Measurements from ENCODE around the gene PPP1CA.
"Not testable (repeated sequence)": the region's sequence is repeated elsewhere in the genome, so short reads cannot be mapped to it uniquely, and the experiment has no call there.

Gene PPP1CA

GRCh38 chr11:67416416-67417335, 15.0 kb upstream of the PPP1CA start:
- DNase-seq: no peak

DNA sequence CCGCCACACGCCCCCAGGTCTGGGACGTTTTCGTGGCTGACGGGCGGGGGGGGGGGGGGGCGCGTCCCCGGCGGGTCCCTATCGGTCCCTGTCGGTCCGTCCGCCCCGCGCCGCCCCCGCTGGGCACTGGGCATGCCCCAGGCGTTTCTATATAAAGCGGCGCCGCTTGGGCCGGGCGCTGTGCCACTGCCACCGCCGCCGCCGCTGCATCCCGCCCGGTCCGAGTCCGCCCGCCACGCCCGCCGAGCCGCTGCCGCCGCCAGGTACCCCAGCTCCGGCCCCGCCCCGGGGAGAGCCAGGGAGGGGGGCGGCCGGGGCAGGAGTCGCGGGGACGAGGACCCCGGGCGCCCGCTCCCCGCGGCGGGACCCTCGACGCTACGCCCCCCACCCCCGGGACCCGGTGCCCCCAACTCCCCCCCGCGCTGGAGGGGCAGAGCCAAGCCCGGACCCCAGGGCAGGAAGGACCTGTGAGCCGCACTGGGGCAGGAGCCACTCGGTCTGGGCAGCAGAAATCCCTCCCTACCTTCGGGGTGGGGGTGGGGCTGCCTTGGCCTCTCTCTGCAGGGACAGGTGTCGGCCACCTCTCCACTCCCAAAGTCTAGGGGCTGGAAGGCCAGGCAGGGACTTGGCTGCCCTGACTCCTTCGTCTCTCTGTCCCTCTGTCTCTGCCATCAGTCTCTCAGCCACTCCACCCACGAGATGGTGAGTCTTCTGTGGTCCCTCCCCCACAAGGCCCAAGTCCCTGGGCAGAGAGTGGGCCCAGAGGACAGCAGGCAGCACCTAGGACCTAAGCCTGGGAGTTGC, 14.0 kb upstream of the PPP1CA start, which contains the start of gene CARNS1:
Gene CARNS1 (plus strand): TSS at position 178 of the 804 bp plus-strand sequence. CDS start 522 bp downstream, at position 700.
- DNase-seq: no peak

GRCh38 chr11:67413266-67413849, 11.7 kb upstream of the PPP1CA start:
- no peak for DNase-seq

DNA sequence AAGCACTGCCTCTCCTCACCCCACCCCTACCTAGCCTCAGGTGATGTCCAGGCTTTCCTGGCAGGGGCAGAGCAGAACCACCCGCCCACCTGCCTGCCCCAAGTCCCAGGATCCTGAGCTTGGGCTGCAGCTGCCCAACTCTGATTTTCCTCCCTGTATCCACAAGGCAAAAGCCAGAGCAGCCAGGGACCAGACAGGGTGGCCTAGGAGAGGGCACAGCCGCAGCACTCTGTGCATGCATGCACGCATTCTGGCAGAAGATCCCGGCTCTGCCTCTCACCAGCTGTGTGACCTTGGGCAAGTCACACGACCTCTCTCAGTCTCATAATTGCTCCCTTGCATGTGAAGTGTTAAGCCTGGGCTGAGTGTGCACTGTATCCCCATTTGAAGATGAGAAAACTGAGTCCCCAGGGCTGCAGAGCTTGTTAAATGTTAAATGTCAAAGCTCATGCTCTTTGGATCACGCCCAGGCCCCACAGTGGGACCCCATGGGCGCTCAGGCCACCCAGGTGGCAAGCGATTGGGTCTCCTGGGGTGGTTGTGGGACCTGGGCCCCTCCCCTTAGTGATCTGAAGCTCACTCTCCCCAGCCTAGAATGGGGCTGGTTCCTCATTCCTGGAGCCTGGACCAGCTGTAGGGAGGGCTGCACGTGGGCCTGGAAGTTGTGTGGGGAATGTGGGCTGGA, 11.0 kb upstream of the PPP1CA start:
- no peak for DNase-seq

DNA sequence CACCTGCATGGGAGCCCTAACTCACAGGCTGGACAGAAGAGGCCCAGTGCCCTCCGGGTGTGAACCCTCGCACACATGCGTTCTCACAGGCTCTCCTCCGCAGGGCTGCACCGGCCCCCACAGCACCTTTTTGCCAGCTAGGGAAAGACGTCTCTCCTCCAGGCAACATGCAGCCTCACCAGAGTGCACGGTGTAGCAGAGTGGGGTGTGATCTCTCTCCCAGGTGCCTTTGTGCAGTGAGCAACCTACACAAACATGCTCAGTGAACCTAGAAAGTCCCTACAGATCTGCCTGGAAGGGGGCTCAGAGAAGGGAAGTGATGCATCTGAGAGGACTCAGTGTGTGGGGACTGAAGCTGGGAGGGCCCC, 10.1 kb upstream of the PPP1CA start:
- DNase-seq: no peak

DNA sequence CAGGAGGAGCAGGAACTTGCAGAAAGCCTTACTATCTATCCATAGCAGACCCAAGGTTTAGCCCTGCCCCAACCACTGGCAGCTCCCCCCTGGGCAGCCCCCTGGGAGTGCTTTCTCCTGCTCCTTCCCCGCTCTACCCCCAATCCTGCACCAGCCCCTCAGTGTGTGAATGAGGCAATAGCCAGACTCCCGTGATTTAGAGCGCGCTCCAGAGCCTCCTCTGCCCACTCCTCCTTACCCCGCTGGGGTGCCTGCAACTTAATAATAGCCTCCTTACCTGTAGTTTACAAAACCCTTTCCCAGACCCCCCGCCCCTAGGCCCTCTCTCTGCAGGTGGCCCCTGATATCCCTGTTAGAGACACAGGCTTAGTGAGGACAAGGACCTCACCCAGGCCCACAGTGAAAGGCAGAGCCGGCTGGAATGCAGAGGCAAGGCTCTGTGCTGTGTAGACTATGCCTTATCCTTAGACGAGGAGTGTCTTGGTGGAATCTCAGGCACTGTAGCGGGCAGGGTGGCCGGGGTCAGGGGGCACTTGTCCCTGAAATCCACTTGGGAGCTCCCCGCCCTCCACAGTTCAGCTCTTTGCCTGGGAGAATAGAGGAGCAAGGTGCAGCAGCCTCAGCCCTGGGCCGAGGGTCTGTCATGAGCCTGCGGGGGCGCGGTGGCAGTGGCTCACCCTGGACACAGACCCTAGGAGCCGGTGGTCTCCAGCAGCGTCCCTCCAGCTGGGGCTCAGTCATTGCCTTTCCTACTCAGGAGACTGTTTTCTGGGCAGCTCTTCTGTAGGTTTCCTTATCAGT, 9.5 kb upstream of the PPP1CA start:
- DNase-seq: no peak

DNA sequence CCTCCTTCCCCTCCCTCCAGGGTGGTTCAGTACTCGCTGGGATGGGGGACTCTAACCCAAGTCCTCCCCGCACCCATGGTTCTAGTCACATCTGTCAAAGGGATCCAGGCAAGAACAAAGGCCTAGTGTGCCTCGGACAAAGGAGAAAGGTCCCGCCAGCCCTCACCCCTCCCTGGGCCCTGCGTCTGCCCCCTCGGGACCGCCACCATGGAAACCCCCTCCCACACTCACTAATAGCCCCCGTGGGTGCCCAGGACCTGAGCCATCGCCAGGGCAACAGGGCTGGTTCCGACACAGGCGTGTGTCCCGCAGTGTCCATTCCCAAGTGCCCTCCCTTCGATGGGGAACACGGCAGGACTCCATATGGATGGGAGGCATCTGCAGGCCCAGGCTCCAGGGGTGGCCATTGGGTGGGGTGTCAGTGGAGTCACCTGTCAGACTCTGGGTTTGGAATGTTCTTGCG, 8.7 kb upstream of the PPP1CA start:
- no peak for DNase-seq

- DNase-seq: no peak
These were observed 8.2 kb upstream of the PPP1CA start for GRCh38 chr11:67409781-67410368.

- DNase-seq: no peak
These were observed 7.6 kb upstream of the PPP1CA start for GRCh38 chr11:67409261-67409666.

GRCh38 chr11:67408437-67409200, 7.0 kb upstream of the PPP1CA start:
- no peak for DNase-seq

DNA sequence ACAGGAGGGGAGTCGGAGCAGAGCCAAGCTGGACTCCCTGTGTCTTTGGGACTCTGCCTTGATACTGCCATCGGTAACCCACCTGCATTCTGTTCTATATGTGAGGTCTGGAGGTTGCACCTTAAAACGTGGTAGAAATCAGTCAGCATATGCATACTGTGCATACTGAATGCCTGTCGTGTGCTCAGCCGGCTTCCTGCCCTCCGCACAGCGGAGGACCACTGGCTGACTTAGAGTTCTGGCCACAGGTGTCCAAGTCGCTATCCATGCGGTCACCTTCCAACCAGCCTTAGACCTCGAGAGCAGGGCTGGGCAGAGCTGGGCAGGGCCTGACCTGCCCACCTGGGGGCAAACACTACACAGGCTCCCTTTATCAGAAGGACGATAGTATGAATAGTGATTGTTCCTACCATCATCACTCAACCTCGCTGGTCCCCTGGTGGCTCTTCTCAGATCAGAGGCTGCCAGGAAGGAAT, 6.1 kb upstream of the PPP1CA start:
- DNase-seq: no peak

DNA sequence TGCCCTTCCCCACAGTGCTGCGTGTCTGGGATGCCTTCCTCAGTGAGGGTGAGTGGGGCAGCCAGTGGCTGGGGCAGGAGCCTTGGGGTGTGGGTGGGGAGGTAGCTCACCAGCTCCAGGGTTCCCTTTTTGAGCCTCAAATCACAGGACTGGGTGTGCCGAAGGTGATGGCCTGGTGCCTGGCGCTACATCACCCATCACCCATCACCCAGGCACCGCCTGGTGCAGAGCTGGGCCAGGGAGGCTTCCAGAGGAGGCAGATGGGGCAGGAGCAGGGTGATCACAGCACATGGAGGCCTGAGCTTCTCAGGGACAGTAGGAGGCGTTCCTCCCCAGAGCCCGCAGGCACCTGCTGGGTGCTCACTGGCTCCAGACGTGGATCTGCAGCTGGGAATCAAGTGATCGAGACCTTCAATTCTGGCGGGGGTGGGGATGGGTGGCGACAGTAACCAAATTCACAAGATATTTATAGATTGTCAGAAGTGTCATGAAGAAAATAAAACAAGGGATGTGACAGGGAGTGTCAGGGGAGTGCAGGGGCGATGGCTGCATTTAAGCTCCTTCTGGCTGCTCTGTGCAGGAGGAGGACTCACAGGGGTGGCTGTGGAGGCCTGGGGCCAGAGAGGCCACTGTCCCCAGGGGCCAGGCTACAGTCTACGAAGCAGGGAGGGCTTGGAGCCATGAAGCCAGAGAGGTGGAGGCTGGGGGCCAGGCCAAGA, 5.5 kb upstream of the PPP1CA start:
- no peak for DNase-seq

DNA sequence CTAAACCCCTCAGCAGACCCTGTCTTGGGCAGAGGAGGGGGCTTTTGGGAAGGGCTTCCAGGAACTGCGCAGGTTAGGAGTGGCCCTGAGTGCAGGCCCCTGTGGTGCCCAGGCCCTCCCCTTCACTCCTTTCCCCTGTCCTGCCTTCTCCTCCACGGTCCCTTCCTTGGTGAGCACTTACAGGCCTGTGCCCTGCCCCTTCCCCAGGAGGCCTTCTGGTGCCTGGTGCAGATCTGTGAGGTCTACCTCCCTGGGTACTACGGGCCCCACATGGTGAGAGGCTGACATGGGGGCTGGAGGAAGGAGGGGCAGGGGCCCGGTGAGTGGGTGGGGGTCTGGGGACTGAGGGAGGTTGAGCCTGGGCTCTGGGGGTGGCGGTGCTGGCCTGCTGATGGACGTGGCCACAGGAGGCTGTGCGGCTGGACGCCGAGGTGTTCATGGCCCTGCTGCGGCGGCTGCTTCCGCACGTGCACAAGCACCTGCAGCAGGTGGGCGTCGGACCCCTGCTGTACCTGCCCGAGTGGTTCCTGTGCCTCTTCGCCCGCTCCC, 4.8 kb upstream of the PPP1CA start:
- no peak for DNase-seq

DNA sequence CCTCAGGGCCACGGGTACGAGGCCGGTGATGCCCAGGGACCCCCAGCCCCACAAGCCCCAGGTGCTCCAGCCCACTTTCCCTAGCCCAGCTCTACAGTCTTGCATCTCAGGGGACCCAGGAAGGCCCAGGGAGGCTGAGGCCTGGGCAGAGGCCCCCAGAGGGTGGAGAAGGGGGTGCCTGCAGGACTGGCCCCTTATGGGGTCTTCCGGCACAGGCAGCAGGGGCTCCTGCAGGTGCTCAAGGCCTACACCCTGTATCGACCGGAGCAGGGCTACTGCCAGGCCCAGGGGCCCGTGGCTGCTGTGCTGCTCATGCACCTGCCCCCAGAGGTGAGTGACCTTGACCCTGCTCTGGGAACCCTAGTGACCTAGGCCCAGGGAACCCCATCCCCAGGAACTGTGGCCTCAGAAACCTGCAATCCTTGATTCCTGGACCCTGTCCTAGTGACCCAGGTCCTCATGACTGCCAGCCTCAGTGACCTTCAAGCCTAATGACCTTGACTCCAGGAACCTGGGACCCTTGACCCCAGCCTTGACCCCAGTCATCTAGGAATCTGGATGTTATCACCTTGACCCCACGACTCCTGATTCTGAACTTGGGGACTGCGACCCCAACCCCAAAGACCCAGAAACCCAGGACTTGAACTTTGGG, 4.2 kb upstream of the PPP1CA start:
- DNase-seq: no peak

- no peak for DNase-seq
These were observed 3.5 kb upstream of the PPP1CA start for GRCh38 chr11:67405196-67405567.

- no peak for DNase-seq
These were observed 3.0 kb upstream of the PPP1CA start for GRCh38 chr11:67404515-67405195.

DNA sequence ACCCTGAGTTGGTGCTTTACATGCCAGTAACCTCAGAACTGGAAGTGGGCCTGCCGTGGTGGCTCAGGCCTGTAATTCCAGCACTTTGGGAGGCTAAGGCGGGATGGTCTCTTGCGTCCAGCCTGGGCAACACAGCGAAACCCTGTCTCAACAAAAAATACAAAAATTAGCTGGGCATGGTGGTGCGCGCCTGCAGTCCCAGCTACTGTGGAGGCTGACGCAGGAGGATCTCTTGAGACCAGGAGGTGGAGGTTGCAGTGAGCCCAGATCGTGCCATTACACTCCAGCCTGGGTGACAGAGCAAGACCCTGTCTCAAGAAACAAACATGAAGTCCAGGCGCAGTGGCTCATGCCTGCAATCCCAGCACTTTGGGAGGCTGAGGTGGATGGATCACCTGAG, 1.4 kb upstream of the PPP1CA start:
- DNase-seq: not testable (repeated sequence)

GRCh38 chr11:67402192-67402839, 658 bp upstream of the PPP1CA start:
- not testable (repeated sequence) for DNase-seq
